ENCODE measurements around the gene LGALS7. TPM values are rescaled to one million over a fixed set of nuclear protein-coding genes. Genes with fewer than 3 reads are reported as not detected.

LGALS7 gene
- polyA plus RNA-seq, 3 donors, result not detected

GRCh38 chr19:38793671-38794070 is 20.4 kb upstream of the LGALS7 start:
- TF ChIP-seq CTCF (IDR thresholded peaks at IDR 0.05), result no peak
- Mint-ChIP-seq H3K36me3 (no peaks in the 10 kb centered on the region), H3K9me3 (peaks cover 0 to 10% (median 1%) of the 10 kb centered on the region in 7 donors), H3K27me3 (ENCODE audit: low read depth in 3 of 3) (peaks cover 0 to 10% (median 3%) of the 10 kb centered on the region in 3 donors), H3K4me3 (no peak overlapping the region), H3K4me1 (peaks cover 7% of the 10 kb centered on the region), H3K27ac (no peak overlapping the region)
- no peaks in the 10 kb centered on the region for H3K27me3 ChIP-seq (ENCODE audit: control insufficient read depth in 2 of 2, insufficient read depth in 2 of 2, low read length in 2 of 2)
- no peaks in the 10 kb centered on the region for H3K9me3 ChIP-seq (replicated peaks in 1 of 2; ENCODE audit: control insufficient read depth in 1 of 2, insufficient read depth in 1 of 2, low read length in 2 of 2)
- no peak overlapping the region for H2AFZ ChIP-seq (ENCODE audit: insufficient read depth, low read depth, low read length, poor library complexity, severe bottlenecking)
- intact Hi-C loops (cut with micrococcal nuclease), result no loop called here
- no peak overlapping the region for H3K9ac ChIP-seq (ENCODE audit: insufficient read depth, low read length, poor library complexity, severe bottlenecking)
- H3K79me2 ChIP-seq (ENCODE audit: insufficient read depth, low read length), result no peaks in the 10 kb centered on the region
- peaks cover 9% of the 10 kb centered on the region in 2 donors for H3K4me1 ChIP-seq (ENCODE audit: control insufficient read depth in 1 of 2, insufficient read depth in 2 of 2, low read length in 2 of 2)
- no peak overlapping the region for H3K27ac ChIP-seq (ENCODE audit: low read depth in 1 of 2, low read length in 2 of 2)
- no peaks in the 10 kb centered on the region for H3K36me3 ChIP-seq (replicated peaks in 1 of 2; ENCODE audit: control insufficient read depth in 1 of 2, insufficient read depth in 2 of 2, low read length in 2 of 2)
- H4K20me1 ChIP-seq (ENCODE audit: insufficient read depth, low read length), result no peaks in the 10 kb centered on the region
- H3K4me3 ChIP-seq (replicated peaks in 1 of 3; ENCODE audit: low read depth in 2 of 3, low read length in 3 of 3), result no peak overlapping the region
- no peak for DNase-seq
- no peak overlapping the region for H3K4me2 ChIP-seq (replicated peaks; ENCODE audit: extremely low read depth, low read length, poor library complexity, severe bottlenecking)
- WGBS (ENCODE audit: insufficient coverage), result 100% methylated on average over 1 of the region's 5 CpGs

- peak overlapping the region; percentile 85 for H3K4me2 ChIP-seq (replicated peaks; ENCODE audit: extremely low read depth, low read length, poor library complexity, severe bottlenecking)
- Mint-ChIP-seq H3K27me3 (ENCODE audit: low read depth in 3 of 3) (peaks cover 0 to 10% (median 3%) of the 10 kb centered on the region in 3 donors), H3K27ac (no peak overlapping the region), H3K36me3 (no peaks in the 10 kb centered on the region), H3K4me1 (peaks cover 7% of the 10 kb centered on the region), H3K4me3 (peak overlapping the region; percentile 52 to 76), H3K9me3 (peaks cover 0 to 8% (median 1%) of the 10 kb centered on the region in 7 donors)
- H3K4me3 ChIP-seq (replicated peaks in 1 of 3; ENCODE audit: low read depth in 2 of 3, low read length in 3 of 3), result no peak overlapping the region
- no peaks in the 10 kb centered on the region for H3K79me2 ChIP-seq (ENCODE audit: insufficient read depth, low read length)
- no peaks in the 10 kb centered on the region for H3K9me3 ChIP-seq (replicated peaks in 1 of 2; ENCODE audit: control insufficient read depth in 1 of 2, insufficient read depth in 1 of 2, low read length in 2 of 2)
- H2AFZ ChIP-seq (ENCODE audit: insufficient read depth, low read depth, low read length, poor library complexity, severe bottlenecking), result peak overlapping the region; percentile 90
- DNase-seq, result no peak
- no peaks in the 10 kb centered on the region for H3K36me3 ChIP-seq (replicated peaks in 1 of 2; ENCODE audit: control insufficient read depth in 1 of 2, insufficient read depth in 2 of 2, low read length in 2 of 2)
- no peak overlapping the region for H3K27ac ChIP-seq (ENCODE audit: low read depth in 1 of 2, low read length in 2 of 2)
- H3K9ac ChIP-seq (ENCODE audit: insufficient read depth, low read length, poor library complexity, severe bottlenecking), result no peak overlapping the region
- H3K27me3 ChIP-seq (ENCODE audit: control insufficient read depth in 2 of 2, insufficient read depth in 2 of 2, low read length in 2 of 2), result no peaks in the 10 kb centered on the region
- intact Hi-C loops (cut with micrococcal nuclease), result no loop called here
- H4K20me1 ChIP-seq (ENCODE audit: insufficient read depth, low read length), result no peaks in the 10 kb centered on the region
- 91% methylated on average over 4 of the region's 8 CpGs for WGBS (ENCODE audit: insufficient coverage)
- no peak for TF ChIP-seq CTCF (IDR thresholded peaks at IDR 0.05)
- H3K4me1 ChIP-seq (ENCODE audit: control insufficient read depth in 1 of 2, insufficient read depth in 2 of 2, low read length in 2 of 2), result peaks cover 9% of the 10 kb centered on the region in 2 donors
Observed at GRCh38 chr19:38793177-38793576, 19.9 kb upstream of the LGALS7 start.
